ENCODE data around the gene C5orf58.

C5orf58 gene

GRCh38 chr5:170252720-170253350, 20.1 kb downstream of the C5orf58 start:
- H3K9me3 Mint-ChIP-seq = no peaks in the 10 kb centered on the region
- H3K27ac Mint-ChIP-seq = no peak overlapping the region
- peaks cover 25% of the 10 kb centered on the region for H3K27me3 Mint-ChIP-seq (ENCODE audit: low read depth, poor library complexity)
- no peak for TF ChIP-seq CTCF (IDR thresholded peaks at IDR 0.05)
- H3K36me3 Mint-ChIP-seq (ENCODE audit: low read depth) = no peaks in the 10 kb centered on the region
- DNase-seq = no peak
- H3K4me3 Mint-ChIP-seq = no peak overlapping the region
- peaks cover 82% of the 10 kb centered on the region for H3K4me1 Mint-ChIP-seq

DNA sequence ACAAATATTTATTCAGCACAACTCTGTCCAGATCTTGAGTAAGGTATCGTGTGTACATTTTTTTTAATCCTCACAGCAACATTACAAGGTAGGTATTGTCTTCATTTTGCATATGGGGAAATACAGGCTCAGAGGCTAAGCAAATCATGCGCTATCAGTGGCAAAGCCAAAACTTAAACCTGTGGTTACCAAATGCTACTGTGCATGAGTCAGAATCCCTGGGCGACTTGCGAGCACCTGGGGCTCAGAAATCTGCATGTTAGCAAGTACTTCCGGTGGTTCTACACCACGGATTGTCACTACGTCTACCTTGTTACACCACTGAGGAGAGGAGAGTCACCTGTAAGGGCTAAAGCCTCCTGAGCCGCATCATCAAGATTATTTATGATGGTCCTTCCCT, 21.3 kb downstream of the C5orf58 start:
- no peak overlapping the region for H3K27ac Mint-ChIP-seq
- peaks cover 25% of the 10 kb centered on the region for H3K27me3 Mint-ChIP-seq (ENCODE audit: low read depth, poor library complexity)
- TF ChIP-seq CTCF (IDR thresholded peaks at IDR 0.05) = no peak

DNA sequence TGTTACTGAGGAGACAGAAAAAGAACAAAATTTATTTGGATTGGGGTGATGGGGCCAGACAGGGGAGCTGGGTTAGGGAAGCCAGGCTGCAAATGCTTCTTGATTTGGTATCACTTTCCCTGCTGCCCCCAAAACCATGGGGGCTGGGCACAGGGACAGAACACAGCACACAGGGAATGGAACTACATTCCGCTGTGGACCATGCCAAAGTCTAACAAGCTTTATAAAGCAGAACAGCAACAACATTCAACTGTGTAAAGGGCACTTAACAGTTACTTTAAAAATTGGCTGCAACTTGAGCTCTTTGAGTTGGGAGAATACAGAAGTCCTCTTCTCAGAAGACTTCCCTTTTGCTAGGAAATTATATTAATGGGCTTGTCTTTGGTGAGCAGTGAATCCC, 23.8 kb downstream of the C5orf58 start:
- no peaks in the 10 kb centered on the region for H3K9me3 Mint-ChIP-seq
- H3K27me3 Mint-ChIP-seq (ENCODE audit: low read depth, poor library complexity) = peaks cover 23% of the 10 kb centered on the region
- H3K27ac Mint-ChIP-seq = no peak overlapping the region
- no peak for DNase-seq
- no peak for TF ChIP-seq CTCF (IDR thresholded peaks at IDR 0.05)
- no peaks in the 10 kb centered on the region for H3K36me3 Mint-ChIP-seq (ENCODE audit: low read depth)
- H3K4me1 Mint-ChIP-seq = peaks cover 56% of the 10 kb centered on the region
- H3K4me3 Mint-ChIP-seq = no peak overlapping the region

More for the DNA sequence above, 21.3 kb downstream of the C5orf58 start:
- Mint-ChIP-seq H3K4me3 (no peak overlapping the region), H3K4me1 (peaks cover 72% of the 10 kb centered on the region), H3K36me3 (ENCODE audit: low read depth) (no peaks in the 10 kb centered on the region), H3K9me3 (no peaks in the 10 kb centered on the region)
- no peak for DNase-seq

DNA sequence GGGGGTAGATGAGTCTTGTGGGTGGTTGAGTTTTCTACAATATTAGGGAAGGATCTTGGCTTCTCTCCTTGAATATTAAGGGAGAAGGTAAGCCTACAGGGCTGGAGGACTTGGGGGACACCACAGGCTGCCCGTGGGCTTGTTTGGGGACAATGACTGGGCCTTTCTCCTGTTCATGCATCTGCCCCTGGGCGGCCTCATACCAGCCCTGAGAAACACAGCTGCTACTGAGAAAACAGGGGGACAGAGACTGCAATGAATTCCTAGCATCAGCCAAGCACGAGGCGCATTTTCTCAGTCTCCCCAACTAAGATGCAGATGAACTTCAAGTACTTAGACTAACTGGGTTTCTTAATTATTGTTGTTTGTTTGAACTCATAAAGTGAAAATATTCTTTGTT, 24.6 kb downstream of the C5orf58 start:
- Mint-ChIP-seq H3K27me3 (ENCODE audit: low read depth, poor library complexity) (peaks cover 16% of the 10 kb centered on the region), H3K36me3 (ENCODE audit: low read depth) (no peaks in the 10 kb centered on the region), H3K4me3 (no peak overlapping the region), H3K4me1 (peaks cover 56% of the 10 kb centered on the region), H3K9me3 (no peaks in the 10 kb centered on the region), H3K27ac (no peak overlapping the region)
- no peak for DNase-seq
- TF ChIP-seq CTCF (IDR thresholded peaks at IDR 0.05) = no peak

DNA sequence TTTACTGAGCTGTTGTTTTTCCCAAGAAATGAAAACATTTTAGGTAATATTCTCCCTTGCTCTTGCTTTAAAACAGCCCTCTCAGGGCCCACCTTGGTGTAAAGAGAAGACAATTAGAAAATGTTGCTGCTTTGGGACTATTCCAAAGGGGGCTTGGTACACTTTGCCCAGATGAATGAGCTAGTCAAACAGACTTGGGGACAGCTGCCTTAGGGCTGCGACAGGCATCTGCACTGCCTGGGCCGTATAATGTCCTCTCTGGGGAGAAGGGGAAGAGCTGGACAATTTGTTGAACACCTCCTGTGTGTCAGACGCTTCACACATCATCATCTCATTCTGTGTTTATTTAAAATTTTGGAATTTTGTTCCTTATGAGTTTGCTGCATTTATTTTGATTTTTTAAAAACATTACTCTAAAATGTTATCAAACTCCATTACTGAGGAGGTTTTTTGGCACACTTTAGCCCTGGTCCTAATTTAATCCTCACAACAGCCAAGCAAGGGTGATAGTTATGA, 28.8 kb downstream of the C5orf58 start:
- no peak overlapping the region for H3K4me3 Mint-ChIP-seq
- H3K27me3 Mint-ChIP-seq (ENCODE audit: low read depth, poor library complexity) = peaks cover 4% of the 10 kb centered on the region
- no peaks in the 10 kb centered on the region for H3K9me3 Mint-ChIP-seq
- H3K36me3 Mint-ChIP-seq (ENCODE audit: low read depth) = no peaks in the 10 kb centered on the region
- peaks cover 52% of the 10 kb centered on the region for H3K4me1 Mint-ChIP-seq
- no peak overlapping the region for H3K27ac Mint-ChIP-seq
- no peak for DNase-seq
- TF ChIP-seq CTCF (IDR thresholded peaks at IDR 0.05) = no peak
